PC-3 (cell line): ENCODE measurements around the gene CLDN2. TPM values are rescaled to one million over a fixed set of nuclear protein-coding genes. Genes with fewer than 3 reads are reported as not detected.
A peak's percentile ranks its signal among the peaks of the same experiment; 100 is the strongest.

Experiments
- ATAC-seq: fragments of 200-7000 bp; cut with Tn5 transposase; 2 replicates; pipeline ENCODE4 v1.9.1; 2020; ENCODE audit warnings: mild to moderate bottlenecking, moderate library complexity
- BruUV-seq: library from RNA; stranded (reverse); fragments of 400-500 nt; replicated peaks from 2 replicates; lab custom pipeline; 2021; lab: Mats Ljungman, UMichigan
- CTCF ChIA-PET: fragments of 300-600 bp; sonication (Branson Sonifier 250); formaldehyde crosslinking; loops from one replicate; lab custom pipeline; 2022; ENCODE audit warnings: antibody characterized with exemption; lab: Charles Lee
- POLR2A ChIA-PET: fragments of 300-600 bp; sonication (Branson Sonifier 250); formaldehyde crosslinking; loops from one replicate; lab custom pipeline; 2022; ENCODE audit warnings: antibody characterized with exemption; ENCODE audit not compliant: unreplicated experiment; lab: Charles Lee
- DNase-seq: peaks from one replicate; pipeline ENCODE4 v3.0.0-alpha.2; 2015
- H2AFZ ChIP-seq: fragments of 300-600 bp; sonication (generic); 2 replicates; pipeline ENCODE4 v1.6.0; 2016; ENCODE audit warnings: antibody characterized with exemption, low read length
- H3F3A ChIP-seq: fragments of 300-600 bp; sonication (generic); one replicate; pipeline ENCODE4 v1.6.0; 2017; ENCODE audit warnings: antibody characterized with exemption, low read length, control low read depth, mild to moderate bottlenecking; ENCODE audit not compliant: unreplicated experiment
- H3K27ac ChIP-seq: fragments of 300-600 bp; sonication (generic); 2 replicates; pipeline ENCODE4 v1.5.1; 2016; ENCODE audit warnings: mild to moderate bottlenecking, low read length
- H3K27me3 ChIP-seq: fragments of 300-600 bp; sonication (generic); 2 replicates; pipeline ENCODE4 v1.6.1; 2016; ENCODE audit warnings: low read length, mixed read lengths
- H3K36me3 ChIP-seq: fragments of 300-600 bp; sonication (generic); 2 replicates; pipeline ENCODE4 v1.6.1; 2016; ENCODE audit warnings: low read depth, mixed run types, low read length, mixed read lengths
- H3K4me1 ChIP-seq: fragments of 300-600 bp; sonication (generic); 2 replicates; pipeline ENCODE4 v1.5.1; 2016; ENCODE audit warnings: low read length; ENCODE audit not compliant: insufficient read depth
- H3K4me2 ChIP-seq: fragments of 300-600 bp; sonication (generic); 2 replicates; pipeline ENCODE4 v1.6.0; 2016; ENCODE audit warnings: low read length
- H3K4me3 ChIP-seq: fragments of 300-600 bp; sonication (generic); 2 replicates; pipeline ENCODE4 v1.5.1; 2016; ENCODE audit warnings: mild to moderate bottlenecking, low read length, mixed read lengths
- H3K79me2 ChIP-seq: fragments of 300-600 bp; sonication (generic); 2 replicates; pipeline ENCODE4 v1.6.1; 2017; ENCODE audit warnings: low read length, mixed read lengths
- H3K9ac ChIP-seq: fragments of 300-600 bp; sonication (generic); 2 replicates; pipeline ENCODE4 v1.6.0; 2016; ENCODE audit warnings: mild to moderate bottlenecking, low read length
- H3K9me2 ChIP-seq: fragments of 300-600 bp; sonication (generic); replicated peaks from 2 replicates; pipeline ENCODE4 v1.6.1; 2016; ENCODE audit warnings: mixed run types, low read length, mixed read lengths
- H3K9me3 ChIP-seq: fragments of 300-600 bp; sonication (generic); 2 replicates; pipeline ENCODE4 v1.6.1; 2016; ENCODE audit warnings: low read length, mixed read lengths
- H4K20me1 ChIP-seq: fragments of 300-600 bp; sonication (generic); 2 replicates; pipeline ENCODE4 v1.6.1; 2016; ENCODE audit warnings: low read length, mixed read lengths
- CTCF ChIP-seq: fragments of 300-600 bp; sonication (generic); conservative IDR thresholded peaks from 2 replicates; pipeline ENCODE4 v1.5.1; 2017; ENCODE audit warnings: antibody characterized with exemption, low read depth, mild to moderate bottlenecking, low read length
- EZH2 ChIP-seq: fragments of 300-600 bp; sonication (generic); IDR thresholded peaks from one replicate; pipeline ENCODE4 v1.6.1; 2017; ENCODE audit warnings: antibody characterized with exemption, mild to moderate bottlenecking, low read length; ENCODE audit not compliant: unreplicated experiment
- EZH2phosphoT487 ChIP-seq: fragments of 300-600 bp; sonication (generic); IDR thresholded peaks from 2 replicates; pipeline ENCODE4 v1.6.1; 2018; ENCODE audit warnings: mild to moderate bottlenecking, antibody characterized with exemption, low read length, borderline replicate concordance
- intact Hi-C: fragments of 100-400 bp; cut with micrococcal nuclease; formaldehyde crosslinking; loops from 2 replicates; pipeline ENCODE4 v1.9.0; 2023
- total RNA-seq: library from RNA; depleted of rRNA; stranded (reverse); fragments of >200 nt; gene quantifications from 2 replicates; pipeline ENCODE4 v1.2.3, GENCODE V29; 2014

The CLDN2 gene
- total RNA-seq, 1 experiment from 2014 or later = not detected

- H3K9ac ChIP-seq = no peak overlapping the region
- H3K4me2 ChIP-seq = no peak overlapping the region
- intact Hi-C loops = no loop called here
- H3F3A ChIP-seq = no peaks in the 10 kb centered on the region
- no peaks in the 10 kb centered on the region for H4K20me1 ChIP-seq
- peaks cover 9% of the 10 kb centered on the region for H3K4me1 ChIP-seq
- BruUV-seq = no TSS peak
- H3K79me2 ChIP-seq = no peaks in the 10 kb centered on the region
- TF ChIP-seq EZH2phosphoT487 = no peak
- DNase-seq (no peak), ATAC-seq (no peak)
- H3K9me3 ChIP-seq = no peaks in the 10 kb centered on the region
- no peaks in the 10 kb centered on the region for H3K36me3 ChIP-seq
- ChIA-PET POLR2A (no interaction called here), CTCF (no interaction called here)
- H3K27me3 ChIP-seq = no peaks in the 10 kb centered on the region
- H3K4me3 ChIP-seq = no peak overlapping the region
- no peak overlapping the region for H3K27ac ChIP-seq
- no peak overlapping the region for H2AFZ ChIP-seq
- no peaks in the 10 kb centered on the region for H3K9me2 ChIP-seq
Measured at GRCh38 chrX:106928227-106928626, 8.0 kb downstream of the CLDN2 start.

GRCh38 chrX:106931831-106932491 is 11.8 kb downstream of the CLDN2 start:
- ChIA-PET POLR2A (no interaction called here), CTCF (no interaction called here)
- intact Hi-C loops = no loop called here
- BruUV-seq = no TSS peak
- H3K9me2 ChIP-seq = no peaks in the 10 kb centered on the region
- no peak overlapping the region for H3K4me3 ChIP-seq
- no peak overlapping the region for H3K4me2 ChIP-seq
- H3K27me3 ChIP-seq = no peaks in the 10 kb centered on the region
- no peak overlapping the region for H2AFZ ChIP-seq
- peaks cover 9% of the 10 kb centered on the region for H3K4me1 ChIP-seq
- no peak overlapping the region for H3K9ac ChIP-seq
- no peaks in the 10 kb centered on the region; the same call in 1 of the 2 replicates for H3K36me3 ChIP-seq
- TF ChIP-seq CTCF (no peak), EZH2phosphoT487 (no peak), EZH2 (no peak)
- H3K27ac ChIP-seq = no peak overlapping the region
- H3K9me3 ChIP-seq = no peaks in the 10 kb centered on the region
- DNase-seq = no peak
- ATAC-seq = no peak; the same call in 1 of the 2 replicates
- H4K20me1 ChIP-seq = no peaks in the 10 kb centered on the region
- no peaks in the 10 kb centered on the region for H3F3A ChIP-seq
- H3K79me2 ChIP-seq = no peaks in the 10 kb centered on the region

GRCh38 chrX:106932492-106932923 is 12.3 kb downstream of the CLDN2 start:
- ATAC-seq = peak; percentile 45; the same call in 1 of the 2 replicates

More at GRCh38 chrX:106932492-106932923, 12.3 kb downstream of the CLDN2 start:
- H3K9me3 ChIP-seq = no peaks in the 10 kb centered on the region
- ChIA-PET POLR2A (no interaction called here), CTCF (no interaction called here)
- peak; percentile 23 for DNase-seq
- H3K27ac ChIP-seq = no peak overlapping the region
- H4K20me1 ChIP-seq = no peaks in the 10 kb centered on the region
- no peaks in the 10 kb centered on the region for H3F3A ChIP-seq
- no peak overlapping the region for H2AFZ ChIP-seq
- no peak overlapping the region for H3K9ac ChIP-seq
- peaks cover 9% of the 10 kb centered on the region for H3K4me1 ChIP-seq
- H3K9me2 ChIP-seq = no peaks in the 10 kb centered on the region
- H3K4me3 ChIP-seq = no peak overlapping the region
- H3K4me2 ChIP-seq = no peak overlapping the region
- intact Hi-C loops = no loop called here
- TF ChIP-seq EZH2phosphoT487 (no peak), EZH2 (no peak), CTCF (no peak)
- no peaks in the 10 kb centered on the region for H3K27me3 ChIP-seq
- BruUV-seq = no TSS peak
- H3K79me2 ChIP-seq = no peaks in the 10 kb centered on the region
- H3K36me3 ChIP-seq = no peaks in the 10 kb centered on the region; the same call in 1 of the 2 replicates
